ENCODE measurements around the gene IGF2BP3. TPM values are rescaled to one million over a fixed set of nuclear protein-coding genes. Genes with fewer than 3 reads are reported as not detected.
"Not testable (repeated sequence)": the region's sequence is repeated elsewhere in the genome, so short reads cannot be mapped to it uniquely, and the experiment has no call there.

IGF2BP3 gene
- total and polyA plus RNA-seq, 10 of the 15 experiments (the other 5 are each of a cell fraction or from before 2014, with no cell fraction given) = 4.6 to 61.2 (median 36.9) TPM

- H3K9me3 ChIP-seq (replicated peaks; ENCODE audit: control insufficient read depth, insufficient read depth, low read length); H4K20me1 ChIP-seq (ENCODE audit: control insufficient read depth, insufficient read depth); H2AFZ ChIP-seq (ENCODE audit: control insufficient read depth, low read depth, low read length); FAIRE-seq; H3K27ac ChIP-seq (ENCODE audit: control insufficient read depth, insufficient read depth); in situ Hi-C loops (cut with MboI); H3K27me3 ChIP-seq (replicated peaks in 1 of 2; ENCODE audit: control insufficient read depth in 2 of 2, insufficient read depth in 2 of 2, low read length in 1 of 2); intact Hi-C loops (cut with micrococcal nuclease; ENCODE audit: unreplicated experiment); ATAC-seq; H3K4me2 ChIP-seq (ENCODE audit: control insufficient read depth, insufficient read depth); H3K4me3 ChIP-seq; DNase-seq (ENCODE audit: low read depth, low spot score); H3K9ac ChIP-seq (ENCODE audit: control insufficient read depth, insufficient read depth, low read length); BruUV-seq (replicated peaks): not testable (repeated sequence)
- ChIA-PET CTCF (interaction anchor here (0.9 to 1.0 kb wide), 2 partner anchors 49 to 118 kb away, joined by 3 to 4 read pairs; no protein-coding TSS in a partner anchor), POLR2A (interaction anchor here (0.6 to 1.1 kb wide), 4 partner anchors 9 to 38 kb away, joined by 3 read pairs; no protein-coding TSS in a partner anchor), RAD21 (ENCODE audit: unreplicated experiment) (interaction anchor here (0.9 kb wide), 1 partner anchor 48 kb away, joined by 3 read pairs; no protein-coding TSS in a partner anchor), SMC1A (ENCODE audit: uncharacterized antibody, unreplicated experiment) (interaction anchor here (0.6 to 1.3 kb wide), 5 partner anchors 13 to 1715 kb away, joined by 3 to 5 read pairs (median 4); no protein-coding TSS in a partner anchor)
- peak; percentile 66; the same call in 1 of the 2 replicates for TF ChIP-seq NFYB (IDR thresholded peaks at IDR 0.05; ENCODE audit: insufficient read depth, low read depth, low read length)
- WGBS (ENCODE audit: insufficient coverage, insufficient replicate concordance, low lambda C conversion rate, missing lambda C conversion rate) = 46% methylated on average over 2 of the region's 2 CpGs
- peaks cover 10% of the 10 kb centered on the region for H3K79me2 ChIP-seq (ENCODE audit: control insufficient read depth, insufficient read depth, low read length)
- peaks cover 10% of the 10 kb centered on the region for H3K4me1 ChIP-seq (ENCODE audit: control insufficient read depth, insufficient read depth, low read length)
- peaks cover 3 to 12% of the 10 kb centered on the region in 2 experiments for H3K36me3 ChIP-seq (ENCODE audit: control insufficient read depth in 2 of 2, insufficient read depth in 2 of 2, low read length in 1 of 2)
These were observed 63.7 kb downstream of the IGF2BP3 start for GRCh38 chr7:23406564-23406963.

GRCh38 chr7:23405240-23405618 is 65.1 kb downstream of the IGF2BP3 start:
- H3K27ac ChIP-seq (ENCODE audit: control insufficient read depth, insufficient read depth) = no peak overlapping the region
- SMC1A ChIA-PET (ENCODE audit: uncharacterized antibody, unreplicated experiment) = no interaction called here
- peaks cover 8% of the 10 kb centered on the region for H3K79me2 ChIP-seq (ENCODE audit: control insufficient read depth, insufficient read depth, low read length)
- H3K9ac ChIP-seq (ENCODE audit: control insufficient read depth, insufficient read depth, low read length) = no peak overlapping the region
- POLR2A ChIA-PET = no interaction called here
- H3K27me3 ChIP-seq (replicated peaks in 1 of 2; ENCODE audit: control insufficient read depth in 2 of 2, insufficient read depth in 2 of 2, low read length in 1 of 2) = no peaks in the 10 kb centered on the region
- in situ Hi-C loops (cut with MboI) (no loop called here), intact Hi-C loops (cut with micrococcal nuclease; ENCODE audit: unreplicated experiment) (no loop called here)
- no peak overlapping the region for H3K4me3 ChIP-seq
- FAIRE-seq (no peak), DNase-seq (ENCODE audit: low read depth, low spot score) (no peak), ATAC-seq (no peak)
- H3K9me3 ChIP-seq (replicated peaks; ENCODE audit: control insufficient read depth, insufficient read depth, low read length) = peaks cover 5% of the 10 kb centered on the region
- no peak overlapping the region for H3K4me2 ChIP-seq (ENCODE audit: control insufficient read depth, insufficient read depth)
- RAD21 ChIA-PET (ENCODE audit: unreplicated experiment) = no interaction called here
- no peaks in the 10 kb centered on the region for H4K20me1 ChIP-seq (ENCODE audit: control insufficient read depth, insufficient read depth)
- H3K36me3 ChIP-seq (ENCODE audit: control insufficient read depth in 2 of 2, insufficient read depth in 2 of 2, low read length in 1 of 2) = peaks cover 5 to 15% of the 10 kb centered on the region in 2 experiments
- no peak overlapping the region for H2AFZ ChIP-seq (ENCODE audit: control insufficient read depth, low read depth, low read length)
- no TSS peak for BruUV-seq (replicated peaks)
- CTCF ChIA-PET = no interaction called here
- WGBS (ENCODE audit: insufficient coverage, insufficient replicate concordance, low lambda C conversion rate, missing lambda C conversion rate) = 77% methylated on average over 3 of the region's 3 CpGs
- no peaks in the 10 kb centered on the region for H3K4me1 ChIP-seq (ENCODE audit: control insufficient read depth, insufficient read depth, low read length)
- TF ChIP-seq STAT1 (conservative IDR thresholded peaks at IDR 0.05) (no peak), PML (IDR thresholded peaks at IDR 0.05; ENCODE audit: low read length) (no peak), HDAC2 (IDR thresholded peaks at IDR 0.05) (no peak), ZNF24 (IDR thresholded peaks at IDR 0.05) (no peak), NFIC (IDR thresholded peaks at IDR 0.05; ENCODE audit: low read depth, low read length) (no peak), EED (IDR thresholded peaks at IDR 0.05; ENCODE audit: low read depth) (no peak), ETV6 (conservative IDR thresholded peaks at IDR 0.05 in 1 of 2, IDR thresholded peaks at IDR 0.05 in 1 of 2; ENCODE audit: borderline replicate concordance in 1 of 2, low read depth in 1 of 2) (no peak), SUZ12 (IDR thresholded peaks at IDR 0.05; ENCODE audit: unreplicated experiment) (no peak), BRCA1 (IDR thresholded peaks at IDR 0.05; ENCODE audit: low read depth, low read length) (no peak)

Data from GM12878 (cell line).